Kidney glomerular epithelial cell (primary cell): ENCODE results near the gene PRPF38B.
A peak's percentile ranks its signal among the peaks of the same experiment; 100 is the strongest.
"Not testable (repeated sequence)": the region's sequence is repeated elsewhere in the genome, so short reads cannot be mapped to it uniquely, and the experiment has no call there.

Experiments used
- DNase-seq: peaks from one replicate; lab custom pipeline; 2025; lab: John Stamatoyannopoulos, UW

PRPF38B gene

DNA sequence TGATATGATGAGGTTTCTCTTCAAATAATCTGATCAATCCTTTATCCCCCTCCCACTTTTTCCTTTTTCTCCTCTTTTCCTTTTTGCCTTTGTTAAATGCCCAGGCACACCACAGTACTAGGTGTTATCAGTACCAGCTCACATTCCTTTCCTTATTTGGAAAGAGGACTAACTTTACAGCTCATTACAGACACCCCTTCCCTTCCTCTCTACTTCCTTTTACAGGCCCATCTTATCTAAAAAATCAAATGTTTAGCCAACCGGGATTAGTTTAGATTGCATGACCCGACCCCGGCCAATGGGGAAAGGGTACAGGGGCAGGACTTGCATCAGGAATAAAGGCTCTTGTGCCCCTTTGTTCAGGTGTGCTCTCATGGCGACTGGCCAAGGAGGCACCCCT is 10.4 kb upstream of the PRPF38B start:
- peak; percentile 15 for DNase-seq

GRCh38 chr1:108685529-108685928 is 6.6 kb upstream of the PRPF38B start:
- DNase-seq = no peak

- no peak for DNase-seq
Observed at GRCh38 chr1:108686614-108687313, 5.3 kb upstream of the PRPF38B start.

DNA sequence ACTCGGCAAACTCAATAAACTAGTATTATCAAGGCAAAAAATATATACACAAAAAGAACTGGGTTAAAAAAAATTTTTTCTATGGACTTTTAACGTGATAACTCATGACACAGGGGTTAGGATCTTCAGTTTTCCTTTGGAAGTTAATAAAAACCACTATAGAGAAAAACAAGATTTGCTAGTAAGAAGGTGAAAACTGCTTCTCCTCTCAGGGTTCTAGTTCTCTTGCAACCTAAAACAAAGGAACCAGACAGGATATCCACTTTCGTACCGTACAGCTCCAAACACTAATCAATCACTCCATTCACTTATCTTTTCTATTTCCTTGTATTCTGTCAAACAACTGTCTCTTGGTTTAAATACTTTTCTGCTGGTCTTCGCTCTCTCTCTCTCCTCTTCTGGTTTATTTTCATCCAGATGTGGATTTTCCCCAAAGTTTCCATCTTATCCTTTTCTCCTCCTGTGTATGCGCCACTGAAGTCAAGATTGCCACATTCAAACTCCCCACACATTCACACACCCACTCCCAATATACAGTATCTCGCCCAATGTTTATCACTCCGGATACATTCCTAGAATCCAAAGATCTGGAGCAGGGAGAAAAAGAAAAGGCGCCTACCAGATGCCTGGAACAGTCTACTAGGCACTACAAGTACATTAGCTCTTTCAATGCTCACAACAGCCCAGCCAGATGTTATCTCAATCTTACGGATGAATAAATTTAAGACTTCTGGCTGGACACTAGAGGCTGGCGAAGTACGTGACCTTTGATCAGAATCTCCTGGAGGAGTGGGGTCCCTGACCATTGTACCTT is 775 bp upstream of the PRPF38B start:
- no peak for DNase-seq

- no peak for DNase-seq
Observed at GRCh38 chr1:108692724-108693655, 880 bp downstream of the PRPF38B start.

- no peak for DNase-seq
Observed at GRCh38 chr1:108695535-108695934, 3.4 kb downstream of the PRPF38B start.

DNA sequence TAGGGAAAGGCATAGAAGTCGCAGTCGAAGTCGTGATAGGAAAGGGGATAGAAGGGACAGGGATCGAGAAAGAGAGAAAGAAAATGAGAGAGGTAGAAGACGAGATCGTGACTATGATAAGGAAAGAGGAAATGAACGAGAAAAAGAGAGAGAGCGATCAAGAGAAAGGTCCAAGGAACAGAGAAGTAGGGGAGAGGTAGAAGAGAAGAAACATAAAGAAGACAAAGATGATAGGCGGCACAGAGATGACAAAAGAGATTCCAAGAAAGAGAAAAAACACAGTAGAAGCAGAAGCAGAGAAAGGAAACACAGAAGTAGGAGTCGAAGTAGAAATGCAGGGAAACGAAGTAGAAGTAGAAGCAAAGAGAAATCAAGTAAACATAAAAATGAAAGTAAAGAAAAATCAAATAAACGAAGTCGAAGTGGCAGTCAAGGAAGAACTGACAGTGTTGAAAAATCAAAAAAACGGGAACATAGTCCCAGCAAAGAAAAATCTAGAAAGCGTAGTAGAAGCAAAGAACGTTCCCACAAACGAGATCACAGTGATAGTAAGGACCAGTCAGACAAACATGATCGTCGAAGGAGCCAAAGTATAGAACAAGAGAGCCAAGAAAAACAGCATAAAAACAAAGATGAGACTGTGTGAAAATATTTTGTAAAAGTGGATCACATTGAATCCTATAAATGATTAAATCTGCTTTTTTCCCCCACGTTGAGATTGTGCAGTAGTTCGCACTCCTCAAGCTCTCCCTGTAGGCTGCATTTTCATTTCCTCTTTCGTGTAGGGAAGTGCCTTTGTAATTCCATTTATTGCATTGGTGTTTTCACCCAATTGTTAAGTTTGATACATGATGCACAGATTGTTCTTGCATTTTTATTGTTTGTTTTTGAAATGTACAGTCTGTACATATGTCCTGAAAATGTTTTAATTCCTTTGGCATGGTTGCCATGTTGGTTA is 7.5 kb downstream of the PRPF38B start:
- no peak for DNase-seq

- DNase-seq = no peak
Observed at GRCh38 chr1:108701176-108701849, 9.2 kb downstream of the PRPF38B start.

DNA sequence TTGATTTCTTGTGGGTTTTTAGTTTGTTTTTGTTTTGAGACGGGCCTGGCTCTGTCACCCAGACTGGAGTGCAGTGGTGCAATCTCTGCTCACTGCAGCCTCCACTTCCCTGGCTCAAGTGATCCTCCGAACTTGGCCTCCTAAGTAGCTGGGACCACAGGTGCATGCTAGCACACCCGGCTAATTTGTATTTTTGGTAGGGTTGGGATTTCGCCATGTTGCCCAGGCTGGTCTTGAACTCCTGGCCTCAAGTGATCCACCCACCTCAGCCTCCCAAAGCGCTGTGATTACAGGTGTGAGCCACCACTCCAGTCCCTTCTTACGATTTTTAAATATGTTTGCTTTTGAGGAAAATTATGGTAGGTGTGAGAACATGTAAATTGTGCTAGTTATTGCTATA is 10.0 kb downstream of the PRPF38B start:
- not testable (repeated sequence) for DNase-seq

GRCh38 chr1:108703939-108704338 is 11.8 kb downstream of the PRPF38B start:
- DNase-seq = no peak

- peak; percentile 80 for DNase-seq
Observed at GRCh38 chr1:108704496-108704895, 12.4 kb downstream of the PRPF38B start.

DNA sequence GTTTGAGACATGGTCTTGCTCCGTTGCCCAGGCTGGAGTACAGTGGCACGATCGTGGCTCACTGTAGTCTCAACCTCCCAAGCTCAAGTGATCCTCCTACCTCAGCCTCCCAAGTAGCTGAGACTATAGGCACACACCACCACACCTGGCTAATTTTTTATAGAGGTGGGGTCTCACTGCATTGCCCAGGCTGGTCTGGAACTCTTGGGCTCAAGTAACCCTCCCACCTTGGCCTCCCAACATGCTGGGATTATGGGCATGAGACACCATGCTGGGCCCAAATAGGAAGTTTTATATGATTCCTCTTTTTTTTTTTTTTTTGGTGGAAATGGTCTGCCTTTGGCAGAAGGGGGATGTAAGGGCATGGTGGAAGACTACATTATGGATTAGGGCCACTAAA is 14.5 kb downstream of the PRPF38B start:
- no peak for DNase-seq

DNA sequence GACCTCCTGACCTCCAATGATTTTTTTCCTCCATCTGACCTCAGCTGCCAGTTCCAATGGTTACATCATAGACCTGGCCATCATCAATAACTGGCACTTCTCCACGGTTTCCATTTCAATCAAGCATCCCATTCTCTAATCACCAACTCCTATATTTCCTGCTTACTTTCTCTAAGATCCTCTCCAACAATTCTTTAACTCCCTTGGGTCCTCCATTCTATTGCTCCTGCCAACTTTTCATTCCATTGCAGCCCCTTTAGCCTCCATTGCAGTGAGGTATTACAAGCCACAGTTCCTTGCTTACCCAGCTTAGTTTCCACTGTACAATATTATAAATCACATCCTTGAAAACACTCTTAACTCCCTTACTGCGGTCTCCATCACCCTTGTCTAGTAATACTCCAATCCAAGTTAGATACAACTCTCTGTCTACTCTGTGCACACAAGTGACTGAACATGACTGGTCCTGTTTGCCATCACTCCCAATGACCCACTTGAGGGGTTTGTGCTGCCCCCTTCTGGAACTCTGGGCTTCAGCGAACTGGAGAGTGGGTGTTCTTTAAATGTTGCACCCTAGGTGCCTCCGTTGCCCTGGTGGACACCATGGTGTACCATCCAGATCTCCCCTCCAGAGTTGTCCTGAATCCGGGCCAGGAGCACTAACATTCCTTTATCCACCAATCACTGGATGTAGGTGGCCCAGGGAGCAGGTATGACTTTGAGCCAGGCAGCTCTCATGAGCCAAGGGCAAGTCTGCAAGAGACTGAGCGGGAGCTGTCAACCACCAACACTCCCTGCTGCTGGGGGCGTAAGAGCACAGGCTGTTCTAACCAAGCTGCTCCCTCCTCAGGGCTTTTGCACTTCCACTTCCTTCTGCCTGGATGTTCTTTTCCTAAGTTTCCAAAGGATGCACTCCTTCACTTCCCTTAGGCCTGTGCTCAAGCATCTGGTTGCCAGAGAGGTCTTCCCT is 16.9 kb downstream of the PRPF38B start:
- no peak for DNase-seq

- DNase-seq = no peak
Observed at GRCh38 chr1:108712606-108713150, 20.6 kb downstream of the PRPF38B start, which contains the start of gene FNDC7. Gene FNDC7 (plus strand): TSS chr1:108712908. CDS start chr1:108712934, 26 bp downstream.

GRCh38 chr1:108715932-108716331 is 23.8 kb downstream of the PRPF38B start:
- no peak for DNase-seq

- DNase-seq = no peak
Observed at GRCh38 chr1:108716437-108717230, 24.5 kb downstream of the PRPF38B start.

DNA sequence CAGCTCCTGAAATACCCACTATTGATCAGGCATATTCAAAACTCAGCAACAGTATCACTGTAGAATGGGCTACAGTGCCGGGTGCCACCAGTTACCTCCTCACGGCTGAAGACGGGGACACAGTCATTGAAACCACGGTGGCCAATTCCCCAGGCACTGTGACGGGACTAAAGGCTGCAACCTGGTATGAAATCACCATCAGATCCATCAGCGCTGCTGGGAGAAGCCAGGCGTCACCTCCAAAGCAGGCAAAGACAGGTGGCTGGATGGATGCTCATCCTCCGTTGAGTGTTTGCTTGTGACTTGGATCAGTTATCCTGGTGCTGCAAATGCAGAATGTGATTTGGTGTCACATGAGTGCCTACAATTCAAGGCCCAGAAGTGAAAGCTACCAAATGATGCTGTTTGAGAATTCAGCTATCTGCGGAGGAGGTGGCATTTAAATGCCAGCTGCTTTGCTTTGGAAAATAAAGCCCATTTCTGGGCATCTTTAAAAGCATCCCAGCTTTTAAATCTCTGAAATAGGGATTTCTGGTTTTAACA is 25.7 kb downstream of the PRPF38B start:
- no peak for DNase-seq
